Common myeloid progenitor, CD34-positive (primary cell): Measurements from ENCODE around the gene CDKN1A.

ENCODE experiments used
- CTCF ChIA-PET: fragments of 350-600 bp; sonication (Branson Sonifier 250); formaldehyde crosslinking; loops from one replicate; lab custom pipeline; 2021; ENCODE audit warnings: antibody characterized with exemption; lab: Charles Lee
- POLR2A ChIA-PET: fragments of 350-600 bp; sonication (Branson Sonifier 250); formaldehyde crosslinking; loops from one replicate; lab custom pipeline; 2021; ENCODE audit warnings: antibody characterized with exemption; lab: Charles Lee
- DNase-seq, 3 donors: peaks; one replicate each; pipeline versions ENCODE4 v3.0.0 to v3.0.0-alpha.2; 2013
- H3K27ac ChIP-seq, 2 experiments: 1 replicate in 1 of 2; 2 replicates in 1 of 2; pipeline ENCODE4 v1.7.0; 2013; ENCODE audit warnings: inconsistent platforms in 2 of 2, low read length in 2 of 2, mild to moderate bottlenecking in 2 of 2, low read depth in 1 of 2, moderate library complexity in 1 of 2; ENCODE audit not compliant: severe bottlenecking in 2 of 2, insufficient read depth in 1 of 2, poor library complexity in 1 of 2
- H3K27me3 ChIP-seq, 5 experiments: replicated peaks in 2 of 5; 1 replicate in 3 of 5; 2 replicates in 2 of 5; pipeline versions ENCODE4 v1.6.1 to v1.7.0; 2013; ENCODE audit warnings: low read length in 4 of 5, mild to moderate bottlenecking in 2 of 5, moderate library complexity in 2 of 5, inconsistent platforms in 1 of 5; ENCODE audit not compliant: insufficient read depth in 5 of 5, control insufficient read depth in 4 of 5
- H3K36me3 ChIP-seq, 4 experiments: 1 replicate in 2 of 4; 2 replicates in 2 of 4; pipeline versions ENCODE4 v1.6.1 to v1.7.0; 2013; ENCODE audit warnings: low read length in 3 of 4, control low read depth in 1 of 4, mild to moderate bottlenecking in 1 of 4; ENCODE audit not compliant: control insufficient read depth in 4 of 4, insufficient read depth in 4 of 4
- H3K4me1 ChIP-seq, 4 experiments: 1 replicate in 3 of 4; 2 replicates in 1 of 4; pipeline versions ENCODE4 v1.6.1 to v1.7.1; 2013; ENCODE audit warnings: low read length in 3 of 4, mild to moderate bottlenecking in 3 of 4, control low read depth in 1 of 4, inconsistent platforms in 1 of 4, moderate library complexity in 1 of 4; ENCODE audit not compliant: control insufficient read depth in 4 of 4, insufficient read depth in 4 of 4; ENCODE audit errors: control extremely low read depth in 1 of 4
- H3K4me3 ChIP-seq, 7 experiments: 1 replicate in 4 of 7; 2 replicates in 3 of 7; pipeline versions ENCODE4 v1.5.1 to v1.7.0; 2013; ENCODE audit warnings: mild to moderate bottlenecking in 7 of 7, low read length in 6 of 7, moderate library complexity in 6 of 7, inconsistent platforms in 2 of 7, low read depth in 2 of 7, control low read depth in 1 of 7; ENCODE audit not compliant: insufficient read depth in 4 of 7, control insufficient read depth in 1 of 7; ENCODE audit errors: extremely low read depth in 1 of 7
- H3K9me3 ChIP-seq, 5 experiments: 1 replicate in 4 of 5; 2 replicates in 1 of 5; pipeline versions ENCODE4 v1.6.1 to v1.7.1; 2013; ENCODE audit warnings: low read length in 4 of 5, mild to moderate bottlenecking in 2 of 5, inconsistent platforms in 1 of 5, low read depth in 1 of 5, moderate library complexity in 1 of 5; ENCODE audit not compliant: control insufficient read depth in 4 of 5, insufficient read depth in 2 of 5; ENCODE audit errors: control extremely low read depth in 1 of 5
- WGBS: methylation state at CpG from one replicate; pipeline ENCODE4 v1.1.5; 2013; ENCODE audit not compliant: insufficient coverage; 5-methylcytosine and 5-hydroxymethylcytosine counted together

CDKN1A gene

GRCh38 chr6:36686668-36687513 is 8.4 kb downstream of the CDKN1A start:
- DNase-seq = no peak
- Histone ChIP-seq H3K4me3 (no peak overlapping the region), H3K36me3 (peaks cover 0 to 10% (median 0%) of the 10 kb centered on the region in 4 experiments), H3K4me1 (peaks cover 7 to 40% (median 28%) of the 10 kb centered on the region in 4 experiments), H3K27me3 (no peaks in the 10 kb centered on the region), H3K9me3 (peaks cover 0 to 7% (median 0%) of the 10 kb centered on the region in 5 experiments), H3K27ac (no peak overlapping the region)
- POLR2A ChIA-PET = no interaction called here
- WGBS = 97% methylated on average over 6 of the region's 10 CpGs
- CTCF ChIA-PET = interaction anchor here (1.2 to 6.4 kb wide), 6 partner anchors 16 to 79 kb away, joined by 3 to 29 read pairs (median 5); no protein-coding TSS in a partner anchor

GRCh38 chr6:36688063-36688738 is 9.7 kb downstream of the CDKN1A start:
- CTCF ChIA-PET = interaction anchor here (2.1 kb wide), 1 partner anchor 15 kb away, joined by 8 read pairs; no protein-coding TSS in a partner anchor

GRCh38 chr6:36688739-36689075 is 10.2 kb downstream of the CDKN1A start:
- Histone ChIP-seq H3K27me3 (no peaks in the 10 kb centered on the region), H3K27ac (no peak overlapping the region), H3K4me3 (no peak overlapping the region), H3K9me3 (peaks cover 0 to 8% (median 0%) of the 10 kb centered on the region in 5 experiments), H3K36me3 (peaks cover 0 to 10% (median 0%) of the 10 kb centered on the region in 4 experiments), H3K4me1 (peaks cover 3 to 38% (median 24%) of the 10 kb centered on the region in 4 experiments)
- ChIA-PET CTCF (interaction anchor here (2.1 kb wide), 1 partner anchor 14 kb away, joined by 8 read pairs; no protein-coding TSS in a partner anchor), POLR2A (no interaction called here)
- WGBS = 95% methylated on average over 5 of the region's 5 CpGs
- DNase-seq = no peak

More at GRCh38 chr6:36688063-36688738, 9.7 kb downstream of the CDKN1A start:
- DNase-seq = no peak
- H3K9me3 ChIP-seq = peaks cover 0 to 8% (median 0%) of the 10 kb centered on the region in 5 experiments
- peaks cover 7 to 40% (median 30%) of the 10 kb centered on the region in 4 experiments for H3K4me1 ChIP-seq
- WGBS = 96% methylated on average over 3 of the region's 6 CpGs
- POLR2A ChIA-PET = no interaction called here
- H3K4me3 ChIP-seq = no peak overlapping the region
- H3K27ac ChIP-seq = no peak overlapping the region
- peaks cover 0 to 10% (median 0%) of the 10 kb centered on the region in 4 experiments for H3K36me3 ChIP-seq
- no peaks in the 10 kb centered on the region for H3K27me3 ChIP-seq

- peaks cover 0 to 8% (median 0%) of the 10 kb centered on the region in 5 experiments for H3K9me3 ChIP-seq
- H3K4me1 ChIP-seq = peaks cover 2 to 27% (median 15%) of the 10 kb centered on the region in 4 experiments
- ChIA-PET POLR2A (no interaction called here), CTCF (interaction anchor here (1.4 to 1.6 kb wide), 3 partner anchors 10 to 34 kb away, joined by 3 to 5 read pairs (median 3); no protein-coding TSS in a partner anchor)
- H3K27ac ChIP-seq = no peak overlapping the region
- no peak for DNase-seq
- WGBS = 83% methylated on average over 1 of the region's 4 CpGs
- H3K4me3 ChIP-seq = no peak overlapping the region
- no peaks in the 10 kb centered on the region for H3K27me3 ChIP-seq
- peaks cover 0 to 6% (median 0%) of the 10 kb centered on the region in 4 experiments for H3K36me3 ChIP-seq
Observed at GRCh38 chr6:36691011-36691410, 12.5 kb downstream of the CDKN1A start.

GRCh38 chr6:36691612-36692011 is 13.1 kb downstream of the CDKN1A start:
- peaks cover 0 to 8% (median 0%) of the 10 kb centered on the region in 5 experiments for H3K9me3 ChIP-seq
- no peak overlapping the region for H3K27ac ChIP-seq
- peaks cover 0 to 4% (median 0%) of the 10 kb centered on the region in 4 experiments for H3K36me3 ChIP-seq
- no peak overlapping the region for H3K4me3 ChIP-seq
- 90% methylated on average over 2 of the region's 2 CpGs for WGBS
- POLR2A ChIA-PET = no interaction called here
- DNase-seq = no peak
- CTCF ChIA-PET = interaction anchor here (1.3 to 1.6 kb wide), 2 partner anchors 17 to 32 kb away, joined by 3 read pairs; no protein-coding TSS in a partner anchor
- no peaks in the 10 kb centered on the region for H3K27me3 ChIP-seq
- peaks cover 2 to 21% (median 10%) of the 10 kb centered on the region in 4 experiments for H3K4me1 ChIP-seq

GRCh38 chr6:36692220-36692619 is 13.7 kb downstream of the CDKN1A start:
- ChIA-PET POLR2A (interaction anchor here (0.6 kb wide), 1 partner anchor 801 kb away, joined by 3 read pairs; no protein-coding TSS in a partner anchor), CTCF (interaction anchor here (0.8 to 1.3 kb wide), 4 partner anchors 9 to 66 kb away, joined by 3 to 6 read pairs (median 4); no protein-coding TSS in a partner anchor)
- 0% methylated on average over 3 of the region's 3 CpGs for WGBS
- Histone ChIP-seq H3K4me3 (no peak overlapping the region), H3K36me3 (no peaks in the 10 kb centered on the region), H3K27me3 (no peaks in the 10 kb centered on the region), H3K9me3 (peaks cover 0 to 8% (median 0%) of the 10 kb centered on the region in 5 experiments), H3K4me1 (peaks cover 2 to 21% (median 10%) of the 10 kb centered on the region in 4 experiments), H3K27ac (no peak overlapping the region)
- DNase-seq = peak; percentile 54 to 90 (median 88)
